GM18508 (cell line): ENCODE data around the gene ELMO2.

Source experiments
- ATAC-seq: cut with Tn5 transposase; IDR thresholded peaks from one replicate; pipeline ENCODE4 v1.9.1; 2021; ENCODE audit warnings: moderate number of reproducible peaks; ENCODE audit not compliant: insufficient read depth, unreplicated experiment

The ELMO2 gene

GRCh38 chr20:46374383-46374782 lies 32.0 kb downstream of the ELMO2 start:
- ATAC-seq: no peak

GRCh38 chr20:46371656-46372055 lies 34.8 kb downstream of the ELMO2 start:
- ATAC-seq: no peak

- ATAC-seq: no peak
These were observed 37.5 kb downstream of the ELMO2 start for GRCh38 chr20:46368902-46369268.

- ATAC-seq: no peak
These were observed 38.2 kb downstream of the ELMO2 start for GRCh38 chr20:46367967-46368901.

- no peak for ATAC-seq
These were observed 39.2 kb downstream of the ELMO2 start for GRCh38 chr20:46367234-46367633.

- ATAC-seq: no peak
These were observed 39.6 kb downstream of the ELMO2 start for GRCh38 chr20:46366826-46367225.

GRCh38 chr20:46365487-46366220 lies 40.8 kb downstream of the ELMO2 start:
- ATAC-seq: no peak

- no peak for ATAC-seq
These were observed 41.5 kb downstream of the ELMO2 start for GRCh38 chr20:46364670-46365486.

GRCh38 chr20:46363874-46364669 lies 42.3 kb downstream of the ELMO2 start:
- ATAC-seq: no peak

- no peak for ATAC-seq
These were observed 43.2 kb downstream of the ELMO2 start for GRCh38 chr20:46362921-46363867.

GRCh38 chr20:46361811-46362210 lies 44.6 kb downstream of the ELMO2 start:
- ATAC-seq: no peak

- no peak for ATAC-seq
These were observed 45.0 kb downstream of the ELMO2 start for GRCh38 chr20:46361381-46361780.

- no peak for ATAC-seq
These were observed 47.1 kb downstream of the ELMO2 start for GRCh38 chr20:46359233-46359751.

- no peak for ATAC-seq
These were observed 47.9 kb downstream of the ELMO2 start for GRCh38 chr20:46358346-46359058.

GRCh38 chr20:46357030-46357514 lies 49.3 kb downstream of the ELMO2 start:
- ATAC-seq: no peak

GRCh38 chr20:46356195-46357029 lies 50.0 kb downstream of the ELMO2 start:
- no peak for ATAC-seq

GRCh38 chr20:46355778-46356177 lies 50.6 kb downstream of the ELMO2 start:
- no peak for ATAC-seq
